HG02885 (cell line): ENCODE results near the gene FSTL1.
A peak's percentile ranks its signal among the peaks of the same experiment; 100 is the strongest.

Source experiments
- ATAC-seq: cut with Tn5 transposase; IDR thresholded peaks from one replicate; pipeline ENCODE4 v1.9.1; 2021; ENCODE audit warnings: mild to moderate bottlenecking; ENCODE audit not compliant: unreplicated experiment, poor library complexity

FSTL1 gene

DNA sequence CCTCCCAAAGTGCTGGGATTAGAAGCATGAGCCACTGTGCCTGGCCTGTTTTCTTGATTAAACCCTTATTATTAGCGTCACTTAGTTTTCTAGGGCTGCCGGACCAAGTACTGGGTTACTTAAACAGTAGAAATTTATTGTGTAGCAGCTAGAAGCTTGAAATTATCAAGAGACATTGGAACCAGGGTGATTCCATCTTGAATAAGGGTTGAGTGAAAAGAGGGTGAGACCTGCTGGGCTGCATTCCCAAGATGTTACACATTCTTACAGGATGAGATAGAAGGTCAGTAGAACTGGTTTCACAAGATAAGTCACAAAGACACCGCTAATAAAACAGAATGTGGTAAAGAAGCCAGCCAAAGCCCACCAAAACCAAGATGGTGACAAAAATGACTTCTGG lies 18.6 kb upstream of the FSTL1 start:
- no peak for ATAC-seq

GRCh38 chr3:120468635-120469295 lies 18.0 kb upstream of the FSTL1 start:
- ATAC-seq = no peak

- no peak for ATAC-seq
These were observed 11.7 kb upstream of the FSTL1 start for GRCh38 chr3:120462409-120462959.

- no peak for ATAC-seq
These were observed 10.6 kb upstream of the FSTL1 start for GRCh38 chr3:120461416-120461815.

DNA sequence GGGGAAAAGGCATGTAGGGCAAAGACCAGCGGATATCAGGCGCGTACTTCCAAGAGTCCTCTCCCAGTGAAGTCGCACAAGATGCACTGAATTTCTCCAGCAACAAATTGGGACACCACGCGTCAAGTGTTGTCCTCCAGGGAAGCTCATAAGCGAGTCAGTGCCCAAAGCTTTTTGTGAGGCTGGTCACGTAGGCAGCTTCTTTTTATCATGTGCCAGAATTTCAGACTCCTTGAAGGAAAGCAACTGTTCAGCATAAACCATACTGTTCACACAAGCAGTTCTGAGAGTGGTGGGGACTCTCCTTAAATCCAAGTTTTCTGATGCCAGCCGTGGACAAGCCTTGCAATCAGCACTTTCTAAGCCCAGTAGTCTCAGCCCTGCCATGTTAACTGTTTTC lies 10.1 kb upstream of the FSTL1 start:
- no peak for ATAC-seq

DNA sequence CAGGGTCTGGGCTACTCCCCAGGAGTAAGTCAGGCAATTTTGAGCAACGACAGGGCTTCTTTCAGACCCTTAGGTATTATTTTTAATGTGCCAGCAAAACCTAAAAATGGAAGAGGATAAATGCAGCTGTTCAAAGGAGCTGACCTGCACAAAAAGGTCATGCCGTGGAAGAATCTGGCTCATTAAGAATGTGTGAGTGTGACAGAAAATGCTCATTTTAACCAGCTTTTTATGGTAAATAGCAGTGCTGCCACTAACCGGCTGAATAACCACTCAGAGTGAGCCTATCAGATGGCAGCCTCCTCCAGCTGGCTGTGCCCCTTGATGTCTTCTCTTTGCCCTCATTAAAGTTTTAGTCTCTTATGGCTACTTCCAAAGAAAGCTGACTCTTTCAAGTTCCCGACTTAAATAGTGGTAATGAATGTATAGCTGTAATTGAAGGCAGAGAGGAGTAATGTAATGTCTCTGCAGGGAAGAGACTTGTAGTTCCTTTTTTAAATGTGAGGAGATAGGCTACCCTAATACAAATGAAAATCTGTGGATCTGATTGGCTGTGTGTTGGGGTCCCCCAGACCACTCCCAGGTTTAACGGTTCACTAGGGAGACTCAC lies 9.5 kb upstream of the FSTL1 start:
- no peak for ATAC-seq

GRCh38 chr3:120459196-120459595 lies 8.4 kb upstream of the FSTL1 start:
- no peak for ATAC-seq

DNA sequence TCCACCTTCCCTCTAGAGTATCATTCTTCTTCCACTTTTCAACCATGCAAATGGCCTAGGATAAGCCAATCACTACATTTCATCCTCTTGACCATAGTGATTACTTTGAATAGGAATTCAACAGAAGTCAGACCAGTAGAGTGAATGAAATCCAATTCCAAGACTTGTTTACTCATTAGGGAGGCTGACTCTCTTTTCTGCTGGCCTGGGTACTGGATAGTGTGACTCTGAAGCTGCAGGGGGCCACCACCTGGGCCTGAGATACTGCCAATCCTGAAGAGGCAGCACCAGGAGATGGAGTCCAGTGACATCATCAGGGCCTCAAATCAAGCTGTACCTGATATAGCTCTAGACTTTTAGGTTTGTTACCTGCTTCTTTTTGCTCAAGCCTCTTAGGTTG lies 7.0 kb upstream of the FSTL1 start:
- no peak for ATAC-seq

GRCh38 chr3:120454076-120454689 lies 3.4 kb upstream of the FSTL1 start:
- ATAC-seq = no peak

- no peak for ATAC-seq
These were observed 2.0 kb upstream of the FSTL1 start for GRCh38 chr3:120452816-120453215.

GRCh38 chr3:120451806-120452205 lies 1.0 kb upstream of the FSTL1 start:
- ATAC-seq = no peak

DNA sequence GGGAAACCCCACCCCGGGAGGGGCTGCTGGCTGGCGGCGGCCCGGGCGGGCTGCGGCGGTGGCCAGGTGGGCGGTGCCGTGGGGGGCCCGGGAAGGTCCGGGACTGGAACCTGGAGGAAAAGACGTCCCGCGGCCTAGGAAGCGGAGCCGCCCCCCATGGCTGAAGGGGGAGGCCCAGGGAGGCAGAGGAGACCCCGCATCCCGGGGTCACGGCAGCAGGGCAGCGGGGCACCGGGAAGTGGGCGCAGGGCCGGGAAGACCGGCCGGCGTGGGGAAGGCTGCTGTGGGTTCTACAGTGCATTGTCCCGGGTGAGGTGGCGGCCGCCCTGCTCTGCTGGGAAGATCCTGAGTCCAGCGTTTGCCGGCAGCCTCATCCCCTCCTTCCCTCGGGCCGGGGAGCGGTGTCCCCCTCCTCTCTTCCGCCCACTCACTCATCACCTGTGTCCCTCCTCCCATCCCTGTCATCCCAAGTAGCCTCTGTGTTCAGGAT lies 525 bp upstream of the FSTL1 start:
- ATAC-seq = peak; percentile 15

GRCh38 chr3:120449701-120450599 lies 842 bp downstream of the FSTL1 start:
- peak; percentile 38 for ATAC-seq

DNA sequence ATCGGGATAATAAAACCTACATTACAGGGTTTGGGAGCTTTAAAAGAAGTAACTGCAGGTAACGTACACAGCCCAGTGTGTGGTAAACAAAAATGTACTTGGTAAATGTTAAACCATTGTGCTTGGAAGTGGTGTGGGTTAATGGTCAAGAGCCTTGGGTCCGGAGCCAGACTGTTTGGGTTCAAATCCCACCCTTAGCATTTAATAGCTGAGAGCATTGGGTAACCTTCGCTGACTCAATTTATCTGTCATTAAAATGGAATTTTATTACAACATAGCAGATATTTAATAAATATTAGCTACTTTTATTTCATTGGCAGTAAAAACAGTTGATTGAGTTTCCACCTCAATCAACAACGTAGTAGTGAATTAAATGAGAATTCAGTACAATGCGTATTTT lies 1.5 kb downstream of the FSTL1 start:
- ATAC-seq = no peak

- no peak for ATAC-seq
These were observed 2.0 kb downstream of the FSTL1 start for GRCh38 chr3:120448756-120449155.

GRCh38 chr3:120446891-120447668 lies 3.7 kb downstream of the FSTL1 start:
- no peak for ATAC-seq

DNA sequence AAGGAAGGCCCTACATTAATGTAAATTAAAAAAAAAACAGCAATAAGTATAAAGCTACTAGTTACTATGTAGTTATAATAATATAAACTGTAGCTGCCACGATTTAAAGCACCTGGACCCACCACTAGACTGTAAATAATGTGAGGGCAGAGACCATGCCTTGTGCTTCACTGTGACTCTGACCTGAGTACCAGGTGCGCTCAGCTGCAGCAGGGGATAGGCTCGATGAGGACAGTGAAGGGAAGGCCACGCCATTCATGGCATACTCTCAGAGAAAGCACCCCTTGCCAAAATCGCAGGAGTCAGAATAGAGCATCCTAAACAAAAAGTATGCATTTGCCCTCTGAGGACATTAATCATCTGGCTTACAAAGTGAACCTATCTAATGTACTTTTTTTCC lies 5.1 kb downstream of the FSTL1 start:
- ATAC-seq = no peak

GRCh38 chr3:120443626-120444123 lies 7.1 kb downstream of the FSTL1 start:
- no peak for ATAC-seq

- ATAC-seq = no peak
These were observed 7.7 kb downstream of the FSTL1 start for GRCh38 chr3:120442975-120443517.
